HG02943 (cell line): ENCODE results near the gene CYB561D2.

Experiments
- ATAC-seq: cut with Tn5 transposase; IDR thresholded peaks from one replicate; pipeline ENCODE4 v1.9.1; 2021; ENCODE audit warnings: mild to moderate bottlenecking, low read depth, moderate library complexity; ENCODE audit not compliant: unreplicated experiment

Gene CYB561D2

GRCh38 chr3:50358911-50359759 is 8.5 kb downstream of the CYB561D2 start, which contains the start of gene TMEM115:
Gene TMEM115, minus strand, starts transcription at chr3:50359521. Its CDS starts 458 bp downstream, at chr3:50359063.
- ATAC-seq: peak; percentile 98

GRCh38 chr3:50359760-50360110 is 9.1 kb downstream of the CYB561D2 start:
- ATAC-seq: peak; percentile 23

DNA sequence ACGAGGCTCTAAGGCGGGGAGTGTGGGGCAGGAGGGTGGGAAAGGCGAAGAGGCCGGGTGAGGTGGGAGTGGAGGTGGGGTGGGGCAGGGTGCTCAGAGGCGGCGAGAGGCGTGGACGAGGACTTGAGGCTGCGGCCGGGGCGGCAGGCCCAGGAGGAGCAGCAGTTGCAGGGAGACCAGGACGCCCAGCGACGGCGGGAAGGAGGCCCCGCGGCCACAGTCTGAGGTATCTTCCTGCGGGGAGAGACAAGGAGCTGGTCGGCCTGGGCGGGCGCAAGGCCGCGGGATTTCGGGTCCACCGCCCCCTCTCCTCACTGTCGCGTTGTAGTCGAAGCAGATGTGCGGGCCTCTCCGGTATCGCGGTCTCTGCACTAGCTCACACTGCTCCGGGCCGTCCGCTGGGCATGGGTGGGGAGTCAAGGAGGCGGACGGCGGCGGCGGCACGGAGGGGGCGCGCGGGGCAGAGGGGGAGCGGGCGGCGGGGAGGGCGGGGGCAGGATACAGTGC is 14.0 kb downstream of the CYB561D2 start:
- no peak for ATAC-seq

DNA sequence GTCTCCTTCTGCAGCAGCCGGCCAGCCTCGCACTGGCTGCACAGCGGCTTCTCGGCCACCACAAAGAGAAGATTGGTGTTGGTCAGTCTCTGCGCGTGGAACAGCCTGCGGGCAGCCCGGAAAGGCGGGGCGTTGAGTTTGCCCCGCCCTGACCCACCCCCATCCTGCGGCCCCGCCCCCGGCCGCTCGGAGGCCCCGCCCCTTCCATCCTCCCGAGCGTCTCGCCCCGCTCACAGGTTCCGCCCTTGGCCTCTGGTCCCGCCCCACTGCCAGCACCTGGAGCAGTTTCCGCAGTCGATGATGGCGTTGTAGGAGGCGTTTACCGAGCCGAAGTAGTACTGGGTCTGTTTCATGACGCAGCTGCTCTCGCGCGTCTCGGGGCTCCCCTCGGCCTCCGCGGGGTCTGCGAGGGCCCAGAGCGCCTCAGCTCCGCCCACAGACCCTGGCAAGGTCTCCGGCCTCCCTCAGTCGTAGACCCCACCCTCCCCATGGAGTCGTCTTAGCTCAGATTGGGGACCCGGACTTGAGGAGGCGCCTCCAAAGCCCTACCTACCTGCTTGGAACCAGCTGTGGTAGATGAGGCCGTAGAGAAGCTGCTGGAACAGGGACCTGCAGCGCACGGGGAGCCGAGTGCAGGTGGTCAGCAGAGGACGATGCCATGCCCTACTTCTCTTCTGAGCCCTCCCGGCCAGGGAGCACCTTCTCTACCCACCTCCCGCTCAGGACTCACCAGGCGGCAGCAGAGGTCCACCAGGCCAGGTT is 14.6 kb downstream of the CYB561D2 start:
- peak; percentile 73 for ATAC-seq

DNA sequence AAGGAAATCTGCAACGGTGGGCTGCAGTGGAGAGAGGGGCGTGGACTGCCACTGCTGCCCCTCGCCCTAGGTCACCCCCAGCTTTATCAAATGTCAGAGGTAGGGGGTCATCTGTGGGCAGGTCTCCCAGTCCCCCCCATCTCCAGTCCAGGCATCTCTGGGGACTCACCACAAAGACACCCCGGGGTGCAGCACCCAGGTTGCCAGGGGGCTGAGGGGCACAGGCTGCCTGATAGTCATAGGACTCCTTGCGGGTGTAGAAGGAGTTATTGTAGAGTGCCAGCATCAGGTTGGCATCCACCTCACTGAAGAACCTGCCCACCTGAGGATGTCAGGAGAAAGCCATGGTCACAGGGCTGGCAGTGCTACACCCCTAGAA is 15.2 kb downstream of the CYB561D2 start:
- no peak for ATAC-seq

DNA sequence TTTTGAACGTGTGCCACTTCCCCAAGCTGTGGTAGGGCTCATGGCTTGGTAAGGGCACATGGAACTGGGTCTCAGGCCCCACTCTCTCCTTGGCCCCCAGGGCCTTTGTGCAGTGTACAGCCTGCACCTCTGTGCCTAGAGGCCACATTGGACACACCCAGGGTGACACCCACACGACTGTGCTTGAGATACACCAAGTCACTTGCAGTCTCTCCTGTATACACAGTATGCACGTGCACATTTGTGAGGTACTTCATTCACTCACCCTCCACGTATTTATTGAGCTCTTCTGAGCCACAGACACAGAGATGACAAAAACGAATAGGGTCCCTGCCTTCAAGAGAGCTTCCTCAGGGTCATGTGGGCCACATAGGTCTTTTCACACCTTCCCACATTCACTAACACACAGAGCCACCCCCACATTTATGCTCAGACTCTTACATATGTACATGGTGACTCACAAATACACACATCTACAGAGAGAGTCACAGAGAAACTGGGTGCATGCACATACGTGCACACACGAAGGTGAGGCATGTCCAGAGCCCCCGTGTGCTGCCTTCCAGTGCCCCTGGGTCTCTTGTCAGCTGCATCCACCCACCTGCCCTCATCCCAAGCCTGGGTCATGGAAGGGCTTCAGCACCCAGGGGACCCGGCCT is 18.5 kb downstream of the CYB561D2 start:
- ATAC-seq: no peak

DNA sequence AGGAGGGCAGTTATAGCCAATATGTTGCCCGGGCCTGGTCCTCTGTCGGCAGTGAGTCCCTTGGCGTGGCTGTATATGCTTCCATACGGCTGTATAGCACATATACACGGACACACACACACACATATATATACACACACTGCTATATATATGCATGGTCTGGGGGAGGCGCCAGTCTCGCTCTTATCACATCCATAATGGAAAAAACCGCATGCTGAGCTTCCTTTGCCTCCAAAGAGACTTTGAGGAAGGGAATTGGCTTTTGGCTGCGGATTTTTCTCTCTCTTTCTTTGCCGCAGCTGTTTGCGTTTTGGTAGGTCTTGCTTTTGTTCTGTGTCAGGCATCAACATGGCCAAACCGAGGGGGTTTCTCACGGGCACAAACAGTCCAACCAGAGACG is 19.9 kb downstream of the CYB561D2 start:
- ATAC-seq: no peak

- ATAC-seq: no peak
Measured at GRCh38 chr3:50371133-50371685, 20.5 kb downstream of the CYB561D2 start.

DNA sequence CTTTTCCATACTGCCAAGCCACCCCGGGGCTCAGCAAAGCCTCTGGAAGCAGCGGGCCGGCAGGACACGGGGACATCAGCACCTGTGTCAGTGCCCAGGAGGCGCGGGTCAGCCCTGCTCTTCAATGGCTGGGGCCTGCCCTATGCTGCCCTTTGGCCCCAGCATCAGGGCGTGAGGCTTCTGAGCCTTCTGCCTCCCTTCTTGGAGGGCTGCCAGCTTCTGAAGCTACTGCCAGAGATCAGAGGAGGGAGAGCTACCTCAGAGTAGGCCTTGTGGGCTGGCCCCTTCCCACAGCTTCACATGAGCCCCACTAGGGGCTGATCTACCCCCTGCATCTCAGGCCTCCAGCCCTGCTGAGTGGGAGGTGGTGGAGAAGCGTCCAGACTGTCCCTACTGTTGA is 21.7 kb downstream of the CYB561D2 start:
- no peak for ATAC-seq

DNA sequence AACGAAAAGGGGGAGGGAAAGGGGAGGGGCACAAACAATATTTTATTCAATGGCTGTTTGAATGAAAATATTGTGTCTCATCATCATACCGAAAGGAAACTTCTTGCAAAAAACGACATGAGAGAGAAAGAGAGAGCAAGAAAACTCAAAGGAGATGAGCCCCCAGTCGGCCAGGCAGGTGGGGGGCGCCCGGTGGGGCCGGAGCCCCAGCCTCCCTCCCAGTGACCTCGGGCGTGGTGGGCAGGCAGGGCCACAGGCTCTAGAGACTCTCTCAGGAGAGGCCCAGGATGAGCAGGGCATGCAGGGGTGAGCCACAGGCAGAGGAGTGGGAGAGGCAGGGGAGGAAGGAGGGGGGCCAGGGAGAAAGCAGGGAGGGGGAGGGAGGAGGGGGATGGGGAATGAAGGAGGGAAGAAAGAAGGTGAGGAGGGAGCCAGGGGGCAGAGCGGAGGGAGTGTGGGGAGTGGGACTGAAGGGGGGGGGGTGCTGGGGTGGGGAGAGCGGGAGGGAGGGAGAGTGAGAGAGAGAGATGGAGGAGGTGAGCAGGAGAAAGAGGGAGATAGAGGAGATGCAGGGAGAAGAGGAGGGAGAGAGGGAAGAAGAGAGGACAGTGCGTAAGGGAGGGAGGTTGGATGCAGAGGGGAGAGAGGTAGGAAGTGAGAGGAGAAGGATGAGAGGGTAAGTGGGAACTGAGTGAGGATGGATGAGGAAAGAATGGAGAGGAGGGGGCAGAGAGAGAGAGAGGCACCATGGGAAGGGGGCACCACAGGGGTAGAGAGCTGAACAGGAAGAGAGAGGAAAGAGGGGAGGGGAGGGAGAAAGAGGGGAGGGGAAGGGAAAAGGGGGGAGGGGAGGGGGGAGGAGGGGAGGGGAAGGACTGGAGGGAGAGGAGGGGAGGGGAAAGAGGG is 22.7 kb downstream of the CYB561D2 start:
- ATAC-seq: no peak

DNA sequence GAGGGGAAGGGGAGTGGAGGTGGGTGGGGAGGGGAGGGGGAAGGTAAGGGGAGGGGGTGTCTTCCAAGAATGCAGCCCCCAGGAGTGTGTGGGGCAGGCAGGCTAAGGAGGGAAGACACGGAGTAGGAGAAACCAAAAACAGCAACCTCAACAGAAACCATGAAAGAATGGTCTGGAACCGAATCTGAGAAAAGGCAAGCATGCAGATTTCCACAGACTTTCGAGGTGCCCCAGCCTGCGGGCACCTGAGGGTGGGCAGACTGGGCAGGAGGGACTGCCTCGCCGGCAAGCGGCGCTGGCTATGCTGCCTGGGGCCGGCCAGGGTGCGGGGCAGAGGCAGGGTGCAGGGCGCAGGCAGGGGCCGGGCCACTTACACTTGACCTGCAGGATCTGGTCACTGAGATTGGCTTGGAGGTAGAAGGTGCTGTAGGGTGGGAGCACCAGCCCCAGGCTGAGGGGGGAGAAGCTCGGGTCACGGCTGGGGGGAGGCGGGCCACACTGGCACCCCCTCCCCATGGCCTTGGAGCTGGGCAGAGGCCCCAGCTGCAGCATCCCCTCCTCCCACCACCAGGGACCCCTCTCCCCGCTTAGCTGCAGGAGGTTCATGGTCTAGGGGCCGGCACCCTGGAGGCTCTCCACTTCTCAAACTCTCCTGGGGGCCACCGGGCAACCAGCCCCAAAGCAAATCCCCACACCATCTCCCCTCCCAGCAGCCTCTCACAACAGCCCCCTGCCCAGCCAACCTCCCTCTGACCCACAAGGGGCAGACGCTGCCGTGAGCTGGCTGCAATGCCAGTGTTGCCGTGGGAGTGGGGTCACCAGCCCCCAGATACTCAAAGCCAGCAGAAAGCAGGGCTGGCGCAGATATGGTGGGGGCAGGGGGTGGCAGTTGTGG is 23.9 kb downstream of the CYB561D2 start:
- no peak for ATAC-seq

- ATAC-seq: no peak
Measured at GRCh38 chr3:50375258-50375931, 24.7 kb downstream of the CYB561D2 start.

DNA sequence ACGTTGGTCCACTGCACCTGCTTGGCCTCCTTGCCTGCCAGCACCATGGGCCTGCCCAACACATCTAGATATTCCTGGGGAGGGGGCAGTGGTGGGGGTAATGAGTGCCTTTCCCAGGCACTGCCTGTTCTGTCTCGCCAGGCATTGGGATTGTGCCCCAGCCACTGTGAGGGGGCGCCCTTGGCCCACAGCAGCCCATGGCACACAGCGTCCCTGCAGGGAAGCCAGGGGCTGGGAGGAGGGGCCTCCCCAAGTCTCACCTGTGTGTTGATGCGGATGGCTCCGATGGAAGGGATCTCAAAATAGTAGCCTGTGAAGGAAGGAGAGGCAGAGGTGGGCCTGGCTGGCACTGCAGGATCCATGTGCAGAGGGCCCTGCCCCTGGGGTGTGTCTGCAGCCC is 27.4 kb downstream of the CYB561D2 start:
- no peak for ATAC-seq

DNA sequence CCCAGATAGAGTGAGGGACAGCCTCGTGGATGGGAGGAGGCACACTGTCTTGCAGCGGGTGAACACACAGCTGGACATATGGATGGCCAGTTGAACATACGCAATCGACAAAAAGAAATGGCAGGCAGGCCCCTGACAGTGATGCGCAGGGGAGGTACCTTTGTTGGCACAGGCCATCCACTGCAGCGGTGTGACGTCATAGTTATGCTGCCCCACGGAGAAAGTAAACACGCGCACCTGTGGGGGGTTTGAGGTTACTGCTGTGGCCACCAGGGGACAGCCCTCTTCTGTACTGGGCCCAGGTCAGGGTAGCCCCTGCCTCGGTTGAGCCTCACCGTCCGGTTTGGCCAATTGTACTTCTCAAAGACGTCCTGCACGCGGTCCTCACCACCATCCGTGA is 28.1 kb downstream of the CYB561D2 start:
- ATAC-seq: no peak

- no peak for ATAC-seq
Measured at GRCh38 chr3:50380405-50381085, 29.9 kb downstream of the CYB561D2 start.

- no peak for ATAC-seq
Measured at GRCh38 chr3:50381383-50381782, 30.7 kb downstream of the CYB561D2 start.

DNA sequence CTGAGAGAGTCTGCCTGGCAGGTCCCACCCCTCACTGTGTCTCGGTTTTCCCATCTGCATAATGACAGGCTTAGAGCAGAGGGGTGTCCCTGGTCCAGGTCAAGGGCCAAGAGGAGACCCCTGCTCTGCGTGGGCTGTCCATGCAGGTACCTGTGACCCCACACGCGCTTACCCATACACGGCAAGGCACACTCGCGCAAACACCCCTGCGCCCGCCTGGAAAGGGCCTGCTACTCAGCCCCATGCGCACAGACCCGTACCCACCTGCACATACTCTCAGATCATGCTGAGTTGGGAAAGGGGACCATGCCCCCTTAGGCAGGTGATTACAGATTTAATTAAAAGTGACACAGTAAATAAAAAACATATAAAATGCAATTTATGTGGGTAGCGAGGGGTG is 32.1 kb downstream of the CYB561D2 start:
- ATAC-seq: no peak

DNA sequence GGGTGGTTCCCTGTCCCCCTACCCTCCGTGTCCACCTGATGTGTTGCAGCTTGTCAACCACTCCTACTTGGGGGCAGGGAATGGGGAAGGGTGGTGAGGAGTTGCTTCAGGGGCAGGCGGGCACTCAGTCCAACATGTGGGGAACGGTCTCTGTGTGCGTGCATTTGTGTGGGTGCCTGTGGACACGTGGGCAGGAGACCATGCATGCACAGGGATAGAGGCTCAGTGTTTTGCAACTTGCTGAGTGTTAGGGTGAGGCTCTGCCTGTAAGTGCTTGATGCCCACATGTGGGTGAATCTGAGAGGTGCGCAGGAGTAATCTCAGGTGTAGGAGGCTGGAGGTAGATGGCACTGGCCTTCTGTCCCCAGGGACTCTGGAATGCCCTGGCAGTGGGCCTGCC is 33.1 kb downstream of the CYB561D2 start:
- no peak for ATAC-seq
